ENCODE data around the gene CAPN14.

The CAPN14 gene

GRCh38 chr2:31222071-31222470, 4.8 kb upstream of the CAPN14 start:
- no peak for DNase-seq

- no peak for DNase-seq
These were observed 4.2 kb upstream of the CAPN14 start for GRCh38 chr2:31221544-31221943.

- no peak for DNase-seq
These were observed 2.0 kb upstream of the CAPN14 start for GRCh38 chr2:31219131-31219969.

GRCh38 chr2:31216734-31217133, 581 bp downstream of the CAPN14 start:
- no peak for DNase-seq

DNA sequence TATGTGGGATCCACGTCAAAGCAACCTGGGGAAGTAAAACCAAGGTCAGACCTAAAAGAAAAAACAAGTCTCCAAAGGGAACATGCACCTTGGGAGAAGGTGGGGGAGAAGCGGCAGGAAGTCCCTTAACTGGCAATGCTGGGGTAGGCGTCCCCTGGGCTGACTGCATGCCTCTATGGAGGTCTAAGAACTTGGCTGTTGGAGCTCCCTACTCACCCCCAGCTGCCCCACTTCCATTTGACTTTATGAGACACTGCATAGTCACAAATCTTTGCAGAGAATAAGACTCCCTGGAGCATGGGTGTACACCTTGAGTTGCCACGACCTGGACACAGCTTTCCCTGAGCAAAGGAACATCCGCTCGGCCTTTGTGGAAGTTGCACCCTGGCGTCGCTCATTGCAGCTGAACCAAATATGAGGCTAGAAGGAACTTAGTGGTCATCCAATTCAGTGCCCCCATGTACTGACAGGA, 2.8 kb downstream of the CAPN14 start:
- DNase-seq = no peak

GRCh38 chr2:31213601-31214443, 3.5 kb downstream of the CAPN14 start:
- DNase-seq = no peak

GRCh38 chr2:31212659-31213600, 4.4 kb downstream of the CAPN14 start:
- DNase-seq = no peak

GRCh38 chr2:31208240-31208639, 9.1 kb downstream of the CAPN14 start:
- DNase-seq = no peak

- DNase-seq = no peak
These were observed 9.5 kb downstream of the CAPN14 start for GRCh38 chr2:31207790-31208189.

GRCh38 chr2:31205613-31206012, 11.7 kb downstream of the CAPN14 start:
- no peak for DNase-seq

DNA sequence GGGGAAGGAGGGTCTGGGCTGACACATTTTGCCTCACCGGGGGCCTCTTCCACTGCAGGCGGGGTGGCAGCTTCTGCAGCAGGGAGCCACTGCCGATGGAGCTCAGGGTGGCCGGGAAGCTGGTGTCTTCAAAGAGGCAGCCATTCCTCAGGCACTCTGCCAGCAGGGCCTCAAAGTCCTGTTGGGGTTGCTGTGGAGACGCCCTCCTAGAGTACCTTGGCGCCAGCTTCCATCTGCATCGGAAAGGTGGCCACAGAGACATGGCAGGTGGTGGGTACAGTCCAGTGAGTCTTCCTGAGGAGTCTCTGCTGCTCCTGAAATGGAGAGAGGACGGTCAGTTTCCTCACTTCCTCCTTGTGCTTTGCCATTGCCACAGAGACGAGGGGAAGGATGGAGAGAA, 12.1 kb downstream of the CAPN14 start:
- DNase-seq = no peak

DNA sequence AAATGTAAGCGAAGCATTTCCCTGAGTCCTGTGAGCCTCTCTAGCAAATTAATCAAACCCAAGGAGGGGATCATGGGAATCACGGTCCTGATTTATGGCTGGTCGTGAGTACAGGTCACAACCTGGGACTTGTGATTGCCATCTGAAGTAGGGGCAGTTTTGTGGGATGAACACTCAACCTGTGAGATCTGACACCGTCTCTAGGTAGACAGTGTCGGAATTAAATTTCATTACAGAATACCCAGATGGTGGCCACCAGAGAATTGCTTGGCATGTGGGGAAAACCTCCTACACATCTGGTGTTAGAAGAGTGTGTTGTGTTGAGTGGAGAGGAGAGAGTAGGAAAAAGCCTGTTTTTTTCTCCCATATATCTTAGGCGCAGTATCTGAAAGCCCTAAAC, 12.5 kb downstream of the CAPN14 start:
- DNase-seq = no peak

GRCh38 chr2:31203916-31204315, 13.4 kb downstream of the CAPN14 start:
- DNase-seq = no peak

GRCh38 chr2:31202833-31203232, 14.5 kb downstream of the CAPN14 start:
- DNase-seq = no peak

DNA sequence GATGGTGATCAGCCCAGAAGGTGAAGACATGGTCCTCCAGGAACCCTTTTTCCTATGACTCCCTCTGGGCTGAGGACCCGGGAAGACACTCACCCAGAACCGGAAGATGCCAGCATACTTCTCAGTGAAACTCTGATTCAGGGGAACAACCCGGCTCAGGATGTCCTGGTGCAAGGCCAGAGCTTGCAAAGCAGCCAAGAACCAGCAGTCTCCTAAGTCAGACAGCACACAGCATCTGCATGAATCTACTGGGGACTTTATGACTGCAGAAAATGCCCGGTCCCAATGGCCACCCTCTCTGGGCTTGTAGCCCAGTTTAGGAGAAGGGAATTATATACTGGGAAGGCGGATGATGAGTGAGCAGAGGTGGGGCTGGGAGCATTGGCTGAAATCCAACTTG, 15.3 kb downstream of the CAPN14 start:
- DNase-seq = no peak

DNA sequence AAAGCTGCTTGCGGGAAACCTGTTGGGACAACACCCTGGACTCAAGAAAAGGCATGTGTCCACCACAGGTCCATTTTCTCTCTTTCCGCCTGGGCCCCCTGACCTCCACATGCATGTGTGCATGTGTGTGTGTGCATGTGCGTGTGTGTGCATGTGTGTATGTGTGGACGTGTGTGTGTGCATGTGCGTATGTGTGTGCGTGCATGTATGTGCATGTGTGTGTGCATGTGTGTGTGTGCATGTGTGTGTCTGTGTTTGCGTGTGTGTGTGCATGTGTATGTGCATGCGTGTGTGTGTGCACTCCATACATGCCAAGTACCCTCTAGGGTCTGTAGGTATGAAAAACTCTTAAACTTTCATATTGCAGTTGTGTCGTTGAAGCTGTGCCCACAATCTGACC, 16.3 kb downstream of the CAPN14 start:
- DNase-seq = no peak

- DNase-seq = no peak
These were observed 18.1 kb downstream of the CAPN14 start for GRCh38 chr2:31199206-31199605.

DNA sequence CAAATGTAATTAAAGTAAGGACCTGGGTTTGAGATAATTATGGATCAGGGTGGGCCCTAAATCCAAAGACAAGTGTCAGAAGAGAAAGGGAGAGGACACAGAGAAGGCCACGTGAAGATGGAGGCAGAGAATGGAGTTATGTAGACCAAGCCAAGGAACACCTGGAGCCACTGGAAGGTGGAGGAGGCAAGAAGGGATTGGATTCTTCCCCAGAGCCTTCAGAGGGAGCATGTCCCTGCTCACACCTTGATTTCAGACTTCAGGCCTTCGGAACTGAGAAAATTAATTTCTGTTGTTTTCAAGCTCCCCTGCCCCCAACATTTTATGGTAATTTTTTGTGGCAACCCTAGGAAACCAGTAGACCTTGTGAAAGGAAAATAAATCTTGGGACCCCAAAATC, 19.6 kb downstream of the CAPN14 start:
- DNase-seq = no peak

DNA sequence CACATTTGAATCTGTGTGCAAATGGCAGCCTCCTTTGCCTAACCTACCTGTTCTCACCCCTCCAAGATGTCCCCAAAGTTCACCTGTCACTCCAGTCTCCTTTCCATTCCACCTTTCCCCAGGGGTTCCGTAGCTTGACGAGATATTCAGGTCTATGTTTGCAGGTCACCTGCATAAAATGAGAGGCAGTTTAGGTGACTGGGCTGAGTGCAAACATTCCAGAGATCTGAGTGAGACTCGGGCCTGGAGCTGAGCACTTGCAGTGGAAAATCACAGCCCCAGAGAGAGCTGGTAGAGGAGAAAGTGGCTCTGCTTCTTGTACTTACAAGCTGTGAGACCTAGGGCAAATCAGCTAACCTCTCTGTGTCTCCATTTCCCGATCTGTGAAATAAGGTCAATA, 20.1 kb downstream of the CAPN14 start:
- DNase-seq = no peak

- DNase-seq = no peak
These were observed 20.7 kb downstream of the CAPN14 start for GRCh38 chr2:31196622-31197021.

DNA sequence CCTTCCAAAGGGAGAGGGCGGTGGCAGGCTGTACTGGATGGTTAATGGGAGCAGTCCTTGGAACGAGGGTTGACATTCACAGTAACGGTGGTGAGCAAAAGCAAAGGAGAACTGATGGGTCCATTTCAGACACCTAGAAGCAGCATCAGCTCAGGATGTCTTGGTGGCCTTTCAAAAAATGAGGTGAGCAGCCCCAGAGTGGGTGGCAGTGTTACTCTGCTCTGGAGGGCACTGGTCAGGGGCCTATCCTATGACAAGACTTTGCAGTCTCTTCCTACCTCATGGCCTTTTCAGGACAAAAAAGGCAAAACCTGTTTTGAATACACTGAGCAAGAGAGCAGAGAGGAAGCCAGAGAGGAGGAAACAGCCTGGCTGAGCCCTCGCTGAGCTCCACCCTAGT, 23.5 kb downstream of the CAPN14 start:
- no peak for DNase-seq

DNA sequence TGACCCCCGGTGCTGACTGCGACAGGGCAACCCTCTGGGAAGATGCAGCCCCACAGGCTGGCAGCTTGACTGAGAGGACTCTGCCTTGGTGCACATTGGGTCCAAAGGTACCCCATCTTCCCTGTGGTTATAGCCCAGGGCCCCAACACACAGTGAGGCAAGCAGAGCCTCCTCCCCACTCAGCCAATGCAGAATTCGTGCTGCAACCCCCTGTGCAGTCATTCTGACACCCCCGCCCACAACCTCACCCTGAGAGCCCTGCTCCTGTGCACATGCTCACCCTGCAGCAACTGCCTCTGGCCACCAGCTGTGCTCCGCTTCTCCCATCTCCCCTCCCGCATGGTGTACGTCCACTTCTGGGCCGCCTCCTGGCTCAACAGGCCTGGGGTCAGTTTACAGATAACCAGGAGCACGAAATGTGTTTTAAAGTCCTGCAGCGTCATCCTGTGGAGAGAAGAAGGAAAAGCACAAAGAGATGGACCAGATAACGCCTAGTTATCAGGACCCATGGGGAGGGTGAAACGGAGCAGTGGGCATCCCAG, 24.4 kb downstream of the CAPN14 start:
- no peak for DNase-seq

- DNase-seq = no peak
These were observed 24.9 kb downstream of the CAPN14 start for GRCh38 chr2:31192396-31192795.
